ENCODE measurements around the gene DECR2. TPM values are rescaled to one million over a fixed set of nuclear protein-coding genes. Genes with fewer than 3 reads are reported as not detected.
A peak's percentile ranks its signal among the peaks of the same experiment; 100 is the strongest.

The DECR2 gene
- total and polyA plus RNA-seq, 2 of the 13 experiments (the other 11 are each of a cell fraction or from before 2014, with no cell fraction given), result 36.3 to 44.6 TPM

- TF ChIP-seq SCMH1 (CRISPR knock-in tag; IDR thresholded peaks at IDR 0.05; ENCODE audit: borderline replicate concordance), result no peak
- TF ChIP-seq SALL2 (CRISPR knock-in tag; IDR thresholded peaks at IDR 0.05), result 0 out of 2 replicates have a peak, but pooled peaks have one; percentile 44
- TF ChIP-seq, protein P1, sequence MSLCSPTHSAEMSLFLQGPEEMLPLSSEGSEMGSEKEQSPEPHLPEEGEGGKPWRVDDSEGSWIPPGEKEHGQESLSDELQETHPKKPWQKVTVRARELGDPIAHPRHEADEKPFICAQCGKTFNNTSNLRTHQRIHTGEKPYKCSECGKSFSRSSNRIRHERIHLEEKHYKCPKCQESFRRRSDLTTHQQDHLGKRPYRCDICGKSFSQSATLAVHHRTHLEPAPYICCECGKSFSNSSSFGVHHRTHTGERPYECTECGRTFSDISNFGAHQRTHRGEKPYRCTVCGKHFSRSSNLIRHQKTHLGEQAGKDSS (CRISPR knock-in tag; IDR thresholded peaks at IDR 0.05; ENCODE audit: borderline replicate concordance, low read depth), result 0 out of 2 replicates have a peak, but pooled peaks have one; percentile 17
- TF ChIP-seq EHMT2 (IDR thresholded peaks at IDR 0.05; ENCODE audit: borderline replicate concordance, low read depth, low read length), result no peak
- peak; percentile 47 for TF ChIP-seq SAP130 (CRISPR knock-in tag; IDR thresholded peaks at IDR 0.05; ENCODE audit: low read depth)
- TF ChIP-seq MAZ (IDR thresholded peaks at IDR 0.05; ENCODE audit: borderline replicate concordance, low read depth, low read length), result no peak
- 0 out of 2 replicates have a peak, but pooled peaks have one; percentile 31 for TF ChIP-seq MAZ (CRISPR knock-in tag; IDR thresholded peaks at IDR 0.05; ENCODE audit: low read depth)
- 0 out of 2 replicates have a peak, but pooled peaks have one; percentile 33 for TF ChIP-seq SNAI1 (CRISPR knock-in tag; IDR thresholded peaks at IDR 0.05; ENCODE audit: borderline replicate concordance)
- TF ChIP-seq ZFX (CRISPR knock-in tag; IDR thresholded peaks at IDR 0.05; ENCODE audit: low read depth), result peak; percentile 46
- 0 out of 2 replicates have a peak, but pooled peaks have one; percentile 17 for TF ChIP-seq HOXA3 (CRISPR knock-in tag; IDR thresholded peaks at IDR 0.05)
- peak; percentile 59; the same call in 1 of the 2 replicates for TF ChIP-seq CAMTA2 (CRISPR knock-in tag; IDR thresholded peaks at IDR 0.05; ENCODE audit: borderline replicate concordance)
- no peak for TF ChIP-seq AHR (CRISPR knock-in tag; IDR thresholded peaks at IDR 0.05)
- TF ChIP-seq, protein P2, sequence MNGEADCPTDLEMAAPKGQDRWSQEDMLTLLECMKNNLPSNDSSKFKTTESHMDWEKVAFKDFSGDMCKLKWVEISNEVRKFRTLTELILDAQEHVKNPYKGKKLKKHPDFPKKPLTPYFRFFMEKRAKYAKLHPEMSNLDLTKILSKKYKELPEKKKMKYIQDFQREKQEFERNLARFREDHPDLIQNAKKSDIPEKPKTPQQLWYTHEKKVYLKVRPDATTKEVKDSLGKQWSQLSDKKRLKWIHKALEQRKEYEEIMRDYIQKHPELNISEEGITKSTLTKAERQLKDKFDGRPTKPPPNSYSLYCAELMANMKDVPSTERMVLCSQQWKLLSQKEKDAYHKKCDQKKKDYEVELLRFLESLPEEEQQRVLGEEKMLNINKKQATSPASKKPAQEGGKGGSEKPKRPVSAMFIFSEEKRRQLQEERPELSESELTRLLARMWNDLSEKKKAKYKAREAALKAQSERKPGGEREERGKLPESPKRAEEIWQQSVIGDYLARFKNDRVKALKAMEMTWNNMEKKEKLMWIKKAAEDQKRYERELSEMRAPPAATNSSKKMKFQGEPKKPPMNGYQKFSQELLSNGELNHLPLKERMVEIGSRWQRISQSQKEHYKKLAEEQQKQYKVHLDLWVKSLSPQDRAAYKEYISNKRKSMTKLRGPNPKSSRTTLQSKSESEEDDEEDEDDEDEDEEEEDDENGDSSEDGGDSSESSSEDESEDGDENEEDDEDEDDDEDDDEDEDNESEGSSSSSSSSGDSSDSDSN (CRISPR knock-in tag; IDR thresholded peaks at IDR 0.05), result peak; percentile 91
- TF ChIP-seq ZNF660 (CRISPR knock-in tag; IDR thresholded peaks at IDR 0.05; ENCODE audit: borderline replicate concordance, low read depth), result no peak
- TF ChIP-seq KDM5B (CRISPR knock-in tag; IDR thresholded peaks at IDR 0.05; ENCODE audit: borderline replicate concordance), result 0 out of 2 replicates have a peak, but pooled peaks have one; percentile 44
- no peak for TF ChIP-seq LCORL (IDR thresholded peaks at IDR 0.05)
- TF ChIP-seq LCORL (CRISPR knock-in tag; IDR thresholded peaks at IDR 0.05), result no peak
- TF ChIP-seq AGO2 (optimal IDR thresholded peaks at IDR 0.05; ENCODE audit: low read depth, low read length), result peak; percentile 77
- 0 out of 2 replicates have a peak, but pooled peaks have one; percentile 68 for TF ChIP-seq DZIP1 (CRISPR knock-in tag; IDR thresholded peaks at IDR 0.05)
- peak; percentile 57; the same call in 1 of the 2 replicates for TF ChIP-seq HIVEP1 (CRISPR knock-in tag; IDR thresholded peaks at IDR 0.05)
These were observed 24.6 kb downstream of the DECR2 start (continued) for GRCh38 chr16:426115-426905.

Data from HepG2 (cell line).